HL-60 (cell line): ENCODE measurements around the gene BTBD10.

Source experiments
- GABPA ChIP-seq: IDR thresholded peaks from 2 replicates; pipeline ENCODE4 v1.6.1; 2012; ENCODE audit warnings: low read depth
- POLR2AphosphoS5 ChIP-seq: IDR thresholded peaks from 2 replicates; pipeline ENCODE4 v1.6.1; 2012; ENCODE audit warnings: low read depth
- REST ChIP-seq: IDR thresholded peaks from 2 replicates; pipeline ENCODE4 v1.6.1; 2012; ENCODE audit warnings: low read depth; ENCODE audit not compliant: insufficient replicate concordance
- TF ChIP-seq, protein P1 (sequence below): IDR thresholded peaks from one replicate; pipeline ENCODE4 v1.5.1; 2011; ENCODE audit warnings: low read length, control low read depth, inconsistent platforms; ENCODE audit not compliant: insufficient read depth

DNA sequence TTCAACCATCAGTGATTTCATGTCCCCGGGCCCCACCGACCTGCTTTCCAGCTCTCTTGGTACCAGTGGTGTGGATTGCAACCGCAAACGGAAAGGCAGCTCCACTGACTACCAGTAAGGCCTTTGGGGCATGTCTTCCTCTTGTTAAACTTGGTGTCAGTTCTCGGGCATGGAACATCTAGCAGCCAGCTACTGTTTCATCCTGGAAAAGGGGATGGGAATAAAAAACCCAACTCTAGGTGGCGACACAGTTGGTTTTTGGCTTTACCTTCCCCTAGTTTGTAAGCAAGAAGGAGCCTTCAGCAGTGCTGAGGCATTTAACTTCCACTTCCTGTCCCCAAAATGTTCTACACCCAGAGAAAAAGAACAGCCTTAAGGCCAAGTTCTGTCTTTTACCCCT is 108.7 kb downstream of the BTBD10 start:
- TF ChIP-seq, protein P1, sequence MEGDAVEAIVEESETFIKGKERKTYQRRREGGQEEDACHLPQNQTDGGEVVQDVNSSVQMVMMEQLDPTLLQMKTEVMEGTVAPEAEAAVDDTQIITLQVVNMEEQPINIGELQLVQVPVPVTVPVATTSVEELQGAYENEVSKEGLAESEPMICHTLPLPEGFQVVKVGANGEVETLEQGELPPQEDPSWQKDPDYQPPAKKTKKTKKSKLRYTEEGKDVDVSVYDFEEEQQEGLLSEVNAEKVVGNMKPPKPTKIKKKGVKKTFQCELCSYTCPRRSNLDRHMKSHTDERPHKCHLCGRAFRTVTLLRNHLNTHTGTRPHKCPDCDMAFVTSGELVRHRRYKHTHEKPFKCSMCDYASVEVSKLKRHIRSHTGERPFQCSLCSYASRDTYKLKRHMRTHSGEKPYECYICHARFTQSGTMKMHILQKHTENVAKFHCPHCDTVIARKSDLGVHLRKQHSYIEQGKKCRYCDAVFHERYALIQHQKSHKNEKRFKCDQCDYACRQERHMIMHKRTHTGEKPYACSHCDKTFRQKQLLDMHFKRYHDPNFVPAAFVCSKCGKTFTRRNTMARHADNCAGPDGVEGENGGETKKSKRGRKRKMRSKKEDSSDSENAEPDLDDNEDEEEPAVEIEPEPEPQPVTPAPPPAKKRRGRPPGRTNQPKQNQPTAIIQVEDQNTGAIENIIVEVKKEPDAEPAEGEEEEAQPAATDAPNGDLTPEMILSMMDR = peak; percentile 27
- TF ChIP-seq REST = no peak
- no peak for TF ChIP-seq POLR2AphosphoS5
- no peak for TF ChIP-seq GABPA
